ENCODE measurements around the gene CNNM1. TPM values are rescaled to one million over a fixed set of nuclear protein-coding genes. Genes with fewer than 3 reads are reported as not detected.

The CNNM1 gene
- total and polyA plus RNA-seq, 9 of the 15 experiments (the other 6 are each of a cell fraction or from before 2014, with no cell fraction given) = not detected

- TF ChIP-seq, protein P1, sequence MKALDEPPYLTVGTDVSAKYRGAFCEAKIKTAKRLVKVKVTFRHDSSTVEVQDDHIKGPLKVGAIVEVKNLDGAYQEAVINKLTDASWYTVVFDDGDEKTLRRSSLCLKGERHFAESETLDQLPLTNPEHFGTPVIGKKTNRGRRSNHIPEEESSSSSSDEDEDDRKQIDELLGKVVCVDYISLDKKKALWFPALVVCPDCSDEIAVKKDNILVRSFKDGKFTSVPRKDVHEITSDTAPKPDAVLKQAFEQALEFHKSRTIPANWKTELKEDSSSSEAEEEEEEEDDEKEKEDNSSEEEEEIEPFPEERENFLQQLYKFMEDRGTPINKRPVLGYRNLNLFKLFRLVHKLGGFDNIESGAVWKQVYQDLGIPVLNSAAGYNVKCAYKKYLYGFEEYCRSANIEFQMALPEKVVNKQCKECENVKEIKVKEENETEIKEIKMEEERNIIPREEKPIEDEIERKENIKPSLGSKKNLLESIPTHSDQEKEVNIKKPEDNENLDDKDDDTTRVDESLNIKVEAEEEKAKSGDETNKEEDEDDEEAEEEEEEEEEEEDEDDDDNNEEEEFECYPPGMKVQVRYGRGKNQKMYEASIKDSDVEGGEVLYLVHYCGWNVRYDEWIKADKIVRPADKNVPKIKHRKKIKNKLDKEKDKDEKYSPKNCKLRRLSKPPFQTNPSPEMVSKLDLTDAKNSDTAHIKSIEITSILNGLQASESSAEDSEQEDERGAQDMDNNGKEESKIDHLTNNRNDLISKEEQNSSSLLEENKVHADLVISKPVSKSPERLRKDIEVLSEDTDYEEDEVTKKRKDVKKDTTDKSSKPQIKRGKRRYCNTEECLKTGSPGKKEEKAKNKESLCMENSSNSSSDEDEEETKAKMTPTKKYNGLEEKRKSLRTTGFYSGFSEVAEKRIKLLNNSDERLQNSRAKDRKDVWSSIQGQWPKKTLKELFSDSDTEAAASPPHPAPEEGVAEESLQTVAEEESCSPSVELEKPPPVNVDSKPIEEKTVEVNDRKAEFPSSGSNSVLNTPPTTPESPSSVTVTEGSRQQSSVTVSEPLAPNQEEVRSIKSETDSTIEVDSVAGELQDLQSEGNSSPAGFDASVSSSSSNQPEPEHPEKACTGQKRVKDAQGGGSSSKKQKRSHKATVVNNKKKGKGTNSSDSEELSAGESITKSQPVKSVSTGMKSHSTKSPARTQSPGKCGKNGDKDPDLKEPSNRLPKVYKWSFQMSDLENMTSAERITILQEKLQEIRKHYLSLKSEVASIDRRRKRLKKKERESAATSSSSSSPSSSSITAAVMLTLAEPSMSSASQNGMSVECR (CRISPR knock-in tag; IDR thresholded peaks at IDR 0.05) = no peak
- TF ChIP-seq SUPT5H (IDR thresholded peaks at IDR 0.05) = no peak
- no peak for TF ChIP-seq SOX6 (IDR thresholded peaks at IDR 0.05)
- TF ChIP-seq ZNF274 (IDR thresholded peaks at IDR 0.05; ENCODE audit: borderline replicate concordance, low read depth, low read length) = no peak
- no peak for TF ChIP-seq ESRRB (CRISPR knock-in tag; IDR thresholded peaks at IDR 0.05; ENCODE audit: borderline replicate concordance)
- TF ChIP-seq NBN (IDR thresholded peaks at IDR 0.05; ENCODE audit: low read depth) = no peak
These were observed 415 bp upstream of the CNNM1 start (continued) for GRCh38 chr10:99328579-99329303.
